Activated CD8-positive, alpha-beta memory T cell treated with anti-CD3 and anti-CD28 coated beads, Interleukin-2, amount 50 U/mL, for 24 hours (primary cell): ENCODE measurements around the gene NAT16.

Experiments used
- DNase-seq: peaks from one replicate; pipeline ENCODE4 v3.0.0-alpha.2; 2020; ENCODE audit errors: extremely low read depth

The NAT16 gene

DNA sequence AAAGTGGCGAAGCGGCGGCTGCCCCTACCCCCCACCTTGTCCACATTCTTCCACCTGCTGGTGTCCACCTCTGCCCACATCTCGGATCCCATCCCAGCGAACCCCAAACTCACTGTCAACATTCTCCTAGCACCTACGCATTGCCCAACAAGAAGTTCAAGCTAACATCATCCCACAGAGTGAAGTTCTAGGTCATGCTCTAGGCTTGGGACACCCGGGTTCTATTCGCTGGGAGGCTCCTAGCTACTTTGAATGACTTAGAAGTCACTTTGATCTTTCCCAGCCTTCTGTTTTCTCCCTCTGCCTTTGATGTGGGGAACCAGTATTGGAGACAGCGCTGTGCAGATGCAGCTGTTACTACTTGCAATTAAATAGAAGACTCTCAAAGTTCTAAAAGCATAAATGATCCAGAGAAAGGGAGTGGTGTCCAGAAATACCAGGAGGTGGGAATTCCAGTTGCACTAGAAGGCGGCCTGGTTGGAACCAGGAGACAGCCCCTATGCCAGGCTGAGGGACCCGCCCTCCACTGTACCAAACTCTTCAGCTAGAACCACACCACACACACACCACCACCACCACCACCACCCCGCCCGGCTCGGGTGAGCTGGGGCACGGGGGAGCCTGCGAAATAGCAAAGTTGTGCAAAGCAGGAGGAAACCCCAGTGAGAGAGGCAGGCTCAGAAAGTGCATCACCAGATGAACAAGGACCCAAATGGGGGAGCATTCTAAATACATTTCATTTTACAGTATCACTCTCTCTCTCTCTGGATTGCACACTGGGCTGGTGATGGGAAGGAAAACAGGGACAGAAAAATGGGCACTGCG is 9.3 kb downstream of the NAT16 start:
- DNase-seq = no peak

DNA sequence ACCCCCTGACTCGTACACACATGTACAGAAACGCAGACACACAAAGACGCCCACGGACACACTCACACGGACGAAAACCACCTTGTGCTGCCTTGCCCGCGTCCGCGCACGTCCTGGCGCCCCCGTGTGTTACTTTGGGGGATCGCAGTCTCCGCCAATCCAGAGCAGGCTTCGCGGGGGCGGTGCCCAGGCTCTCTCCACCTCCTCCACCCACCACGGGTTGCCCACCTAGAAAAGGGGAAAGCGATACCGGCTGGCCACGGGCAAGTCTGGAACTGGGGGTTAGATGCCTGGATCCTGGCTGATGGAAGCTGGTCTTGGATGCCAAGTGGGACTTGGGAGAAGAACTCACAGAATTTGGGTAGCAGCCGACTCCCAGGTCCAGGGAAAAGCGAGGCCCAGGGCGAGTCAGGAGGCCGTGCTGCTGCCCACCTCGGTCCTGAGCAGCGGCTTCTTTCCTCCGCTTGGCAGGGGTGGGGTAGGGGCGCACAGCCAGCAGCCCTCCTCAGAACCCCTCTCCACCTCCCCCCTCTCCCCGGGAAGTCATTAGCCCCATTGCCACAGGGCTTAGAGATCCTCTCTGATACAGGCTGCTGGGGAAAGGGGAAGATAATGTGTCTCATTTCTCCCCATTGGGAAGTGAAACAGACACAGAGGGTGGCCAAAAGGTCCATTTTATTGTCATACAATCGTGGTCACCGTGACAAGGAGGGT is 10.1 kb downstream of the NAT16 start:
- DNase-seq = peak; percentile 49

DNA sequence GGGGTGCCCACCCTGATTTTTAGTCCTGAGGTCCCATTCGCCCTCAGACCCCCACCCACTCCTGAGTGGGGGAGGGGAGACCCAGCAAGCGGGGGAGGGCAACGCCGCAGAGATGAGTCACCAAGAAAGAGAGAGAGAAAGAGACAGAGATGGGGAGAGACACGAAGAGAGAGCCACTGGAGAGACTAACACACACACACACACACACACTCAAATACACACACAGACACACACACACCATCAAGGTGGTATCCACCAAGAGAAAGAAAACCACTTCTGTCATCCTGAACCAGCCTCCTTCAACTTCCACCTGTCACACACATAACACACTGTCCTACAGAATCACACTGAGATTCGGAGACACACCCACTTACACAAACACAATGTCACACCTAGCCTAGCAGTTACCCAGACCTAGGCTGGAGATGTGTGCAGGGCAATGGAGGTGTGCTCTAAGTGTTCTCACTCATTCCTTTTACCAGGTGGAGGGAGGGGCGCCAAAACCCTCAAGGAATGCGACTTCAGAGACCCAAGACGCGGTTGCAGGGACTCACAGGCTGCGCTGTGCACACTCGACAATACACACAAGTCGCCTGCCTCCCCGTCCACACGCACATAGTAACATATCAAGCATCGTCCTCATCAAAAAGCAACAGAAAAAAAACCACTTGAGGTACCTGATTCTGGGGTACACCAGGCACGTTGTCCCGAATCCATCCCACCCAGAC is 10.8 kb downstream of the NAT16 start:
- DNase-seq = no peak

DNA sequence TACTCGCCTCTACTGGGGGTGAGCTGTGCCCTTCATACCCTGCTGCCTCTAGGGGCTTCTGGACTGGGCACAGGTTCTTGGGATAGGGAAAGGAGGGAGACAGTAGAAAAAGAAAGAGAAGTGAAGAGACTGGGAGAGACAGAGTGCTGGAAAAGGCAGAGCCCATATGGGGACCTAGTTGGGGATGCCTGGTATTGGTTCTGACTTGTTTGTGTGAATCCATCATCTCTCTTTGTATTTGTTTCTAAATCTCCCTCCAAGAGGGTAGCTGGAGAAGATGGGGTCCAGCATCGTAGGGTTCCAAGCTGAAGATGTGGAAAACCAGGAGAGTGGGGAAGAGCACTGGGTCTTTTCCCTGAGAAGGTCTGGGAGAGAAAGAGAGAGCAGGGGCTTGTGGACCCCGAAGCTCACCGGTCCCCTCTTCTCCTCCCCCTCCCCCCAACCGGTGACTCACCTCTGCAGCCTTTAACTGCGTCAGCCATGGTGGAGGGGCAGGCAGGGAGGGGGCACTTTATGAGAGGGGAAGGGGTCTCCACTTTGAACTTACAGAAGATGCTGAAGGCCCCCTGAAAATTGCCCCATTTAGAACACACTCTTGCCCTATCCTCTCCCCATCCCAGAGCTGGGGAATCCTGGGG is 11.6 kb downstream of the NAT16 start:
- DNase-seq = no peak

DNA sequence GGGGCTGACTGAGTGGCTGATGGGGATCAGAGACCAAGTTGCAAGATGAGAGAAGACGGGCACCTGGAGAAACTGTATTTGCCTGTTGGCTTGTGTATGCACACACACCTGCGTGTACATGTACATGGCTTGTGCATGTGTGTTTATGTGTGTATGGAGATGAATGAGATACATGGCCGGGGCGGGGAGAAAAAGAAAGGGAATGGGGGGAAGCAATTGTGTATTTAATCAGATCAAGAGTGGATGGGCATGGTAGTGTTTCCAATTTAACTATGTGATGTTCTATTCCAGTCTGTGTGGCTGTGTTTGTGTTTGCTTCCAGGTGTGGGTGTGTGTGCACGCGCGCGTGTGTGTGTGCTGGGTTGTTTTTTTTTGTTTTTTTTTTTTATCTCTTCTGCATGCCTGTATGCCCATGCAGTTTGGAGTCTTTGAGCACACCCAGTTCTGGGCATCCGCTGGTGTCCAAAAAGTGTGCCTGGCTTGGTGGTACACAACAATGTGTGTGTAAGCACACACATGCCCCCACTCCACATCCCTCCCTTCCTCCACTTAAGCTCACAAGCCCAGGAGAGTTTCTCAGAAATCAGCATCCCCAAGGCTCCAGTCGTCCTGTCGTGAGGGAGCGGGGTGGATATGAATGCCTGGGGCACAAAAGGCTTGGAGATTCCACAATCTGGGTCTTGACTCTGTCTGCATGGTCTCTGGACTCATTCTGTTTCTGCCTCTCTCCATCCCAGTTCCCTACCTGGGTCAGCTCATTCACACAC is 12.3 kb downstream of the NAT16 start:
- no peak for DNase-seq

DNA sequence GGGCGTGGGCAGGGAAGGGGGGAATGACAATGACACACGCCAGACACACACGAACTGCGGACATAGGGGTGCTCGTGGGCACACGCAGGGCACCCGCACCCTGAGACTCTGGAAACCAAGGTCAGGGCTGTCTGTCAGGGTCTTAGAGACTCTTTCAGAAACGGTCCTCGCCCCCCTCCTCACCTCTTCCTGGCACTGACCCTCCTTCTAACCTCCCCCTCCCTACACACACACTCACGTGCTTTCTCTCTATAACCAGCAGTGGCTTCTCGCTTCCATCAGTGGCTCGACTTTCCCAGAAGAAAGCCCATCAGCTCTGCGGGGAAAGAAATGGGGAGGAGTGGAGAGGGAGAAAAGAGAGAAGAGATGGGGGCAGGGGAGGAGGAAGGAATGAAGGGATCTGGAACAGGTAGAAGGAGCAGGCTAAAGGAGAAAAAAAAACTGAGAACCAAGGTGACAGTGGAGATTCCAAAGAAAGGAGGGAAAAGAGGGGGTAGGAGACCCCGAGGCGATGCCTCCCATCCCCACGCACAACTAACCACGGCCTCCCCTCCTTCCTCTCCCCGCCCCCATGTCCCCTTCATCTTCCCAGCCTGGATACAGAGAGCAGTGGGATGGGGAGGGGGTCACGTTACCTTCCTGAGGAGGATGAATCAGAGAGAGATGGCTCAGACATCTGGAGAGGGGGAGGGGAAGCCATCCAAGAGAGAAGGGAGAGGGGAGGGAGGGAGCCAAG is 13.0 kb downstream of the NAT16 start:
- no peak for DNase-seq

DNA sequence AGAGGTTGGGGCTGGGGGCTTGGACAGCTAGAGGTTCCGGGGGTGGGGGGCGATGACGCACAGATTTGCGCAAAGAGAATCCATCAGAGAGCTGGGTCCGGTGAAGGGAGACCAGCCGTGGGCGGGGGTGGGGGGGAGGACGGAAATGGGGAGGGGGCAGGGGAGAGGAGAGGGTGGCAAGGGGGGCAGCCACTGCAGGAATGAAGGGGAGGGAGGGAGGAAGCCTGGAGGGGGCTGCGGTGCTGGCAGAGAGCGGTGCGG is 13.5 kb downstream of the NAT16 start:
- no peak for DNase-seq

DNA sequence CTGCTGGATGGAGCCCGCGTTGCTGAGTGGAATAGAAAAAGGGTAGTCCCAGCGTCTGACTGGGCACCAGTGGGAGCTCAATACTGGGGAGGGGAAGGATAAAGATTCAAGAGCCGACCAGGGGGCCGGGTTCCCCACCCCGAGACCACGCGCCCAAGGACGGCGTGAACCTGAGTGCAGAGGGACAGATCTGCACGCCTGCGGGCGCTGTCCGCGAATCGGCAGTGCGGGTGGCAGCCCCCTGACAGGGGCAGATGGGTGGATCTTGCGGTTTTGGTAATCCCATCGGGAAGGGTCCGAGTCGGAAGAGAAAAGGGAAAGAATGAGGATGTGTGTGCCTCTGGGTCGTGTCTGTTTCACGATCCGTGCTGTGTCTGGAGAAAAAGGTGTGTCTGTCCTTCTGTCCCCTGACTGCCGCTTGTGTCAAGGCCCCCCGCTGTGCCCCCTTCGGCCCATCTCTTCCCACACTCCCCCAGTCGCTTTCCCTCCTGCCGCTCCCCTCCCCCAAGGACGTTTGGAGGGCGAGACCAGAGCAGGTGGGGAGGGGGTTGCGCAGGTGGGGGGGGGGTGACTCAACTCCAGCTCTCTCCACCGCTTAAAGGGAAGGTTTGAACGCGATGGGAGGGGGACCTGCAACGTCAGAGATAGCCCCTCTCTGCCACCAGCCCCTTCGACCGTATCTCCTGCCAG is 14.0 kb downstream of the NAT16 start:
- no peak for DNase-seq

DNA sequence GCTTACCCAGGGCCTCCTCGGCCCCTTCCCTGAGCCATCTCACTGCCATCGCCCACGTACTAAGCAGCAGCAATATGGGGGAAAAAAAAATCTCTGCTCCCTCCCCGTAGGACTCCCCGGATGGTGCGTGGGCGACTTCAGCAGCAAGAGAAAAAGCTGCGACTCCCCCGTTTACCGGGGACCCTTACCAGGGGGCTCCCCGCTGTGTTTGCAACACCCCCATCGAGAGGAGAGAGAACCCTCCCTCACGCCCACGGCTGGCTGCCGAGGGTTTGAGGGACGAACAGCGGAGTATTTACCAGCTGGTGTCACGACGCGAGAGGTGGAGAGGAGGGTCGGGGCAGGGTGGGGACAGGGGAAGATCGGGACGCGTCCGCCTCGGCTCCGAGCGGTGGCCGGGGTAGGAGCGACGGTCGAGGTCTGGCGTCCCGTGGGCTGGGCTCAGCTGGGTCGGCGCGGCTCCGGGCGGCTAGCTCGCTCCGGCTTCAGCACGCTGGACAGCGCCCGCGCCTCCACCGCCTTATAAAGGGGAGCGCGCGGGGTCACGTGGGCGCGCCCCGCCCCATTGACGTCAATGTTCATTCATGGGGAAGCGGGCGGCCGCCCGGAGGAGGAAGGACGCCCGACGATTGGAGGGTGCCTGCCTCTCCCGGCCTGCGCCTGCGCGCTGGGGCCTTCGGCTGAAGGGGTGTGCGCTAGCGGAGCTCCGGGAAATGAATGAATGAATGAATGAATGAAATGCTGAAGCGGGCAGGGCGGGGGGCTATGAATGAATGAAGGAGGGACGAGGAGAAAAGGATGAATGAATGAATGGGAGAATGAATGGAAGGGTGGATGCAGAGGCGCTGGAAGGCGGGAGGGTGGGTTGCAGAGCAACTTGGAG is 14.8 kb downstream of the NAT16 start, which contains the start of gene VGF:
VGF (minus strand) TSS at position 495 of the 883 bp plus-strand sequence. CDS start 726 bp downstream, outside the sequence.
- peak; percentile 73 for DNase-seq

DNA sequence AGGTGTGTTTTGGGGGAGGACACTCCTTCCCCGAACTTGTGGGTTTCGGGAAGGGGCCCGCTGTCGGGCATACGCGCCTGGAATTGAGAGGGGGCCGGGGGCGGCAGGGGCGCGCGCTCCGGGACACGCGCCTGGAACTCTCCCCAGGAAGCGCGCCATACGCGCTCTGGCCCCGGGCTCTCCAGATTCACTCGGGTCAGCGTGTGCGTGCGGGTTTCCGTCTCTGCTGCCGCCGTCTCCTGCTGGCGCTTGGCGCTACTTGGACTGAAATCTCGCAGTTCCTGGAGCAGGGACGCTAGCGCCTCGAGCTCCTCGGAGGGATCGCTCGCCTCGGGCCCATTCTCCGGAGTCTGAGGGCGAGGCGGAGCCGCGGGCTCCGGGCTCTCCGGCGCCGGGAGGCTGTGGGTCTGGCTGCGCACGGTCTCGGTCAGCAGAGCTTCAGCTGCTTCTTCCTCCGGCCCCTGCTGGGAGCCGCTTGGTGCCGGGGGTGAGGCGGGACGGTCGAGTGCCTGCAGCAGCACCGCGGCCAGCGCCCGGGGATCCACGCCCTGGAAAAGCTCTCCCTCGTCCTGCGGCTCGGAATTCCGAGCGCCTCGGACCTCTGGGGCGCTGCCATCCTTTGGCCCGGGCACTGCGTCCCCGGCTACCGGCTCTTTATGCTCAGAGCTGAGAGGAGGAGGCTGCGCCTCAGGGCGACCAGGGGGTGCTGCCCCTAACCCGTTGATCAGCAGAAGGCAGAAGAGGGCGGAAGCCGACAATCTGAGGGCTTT is 15.8 kb downstream of the NAT16 start:
- no peak for DNase-seq

DNA sequence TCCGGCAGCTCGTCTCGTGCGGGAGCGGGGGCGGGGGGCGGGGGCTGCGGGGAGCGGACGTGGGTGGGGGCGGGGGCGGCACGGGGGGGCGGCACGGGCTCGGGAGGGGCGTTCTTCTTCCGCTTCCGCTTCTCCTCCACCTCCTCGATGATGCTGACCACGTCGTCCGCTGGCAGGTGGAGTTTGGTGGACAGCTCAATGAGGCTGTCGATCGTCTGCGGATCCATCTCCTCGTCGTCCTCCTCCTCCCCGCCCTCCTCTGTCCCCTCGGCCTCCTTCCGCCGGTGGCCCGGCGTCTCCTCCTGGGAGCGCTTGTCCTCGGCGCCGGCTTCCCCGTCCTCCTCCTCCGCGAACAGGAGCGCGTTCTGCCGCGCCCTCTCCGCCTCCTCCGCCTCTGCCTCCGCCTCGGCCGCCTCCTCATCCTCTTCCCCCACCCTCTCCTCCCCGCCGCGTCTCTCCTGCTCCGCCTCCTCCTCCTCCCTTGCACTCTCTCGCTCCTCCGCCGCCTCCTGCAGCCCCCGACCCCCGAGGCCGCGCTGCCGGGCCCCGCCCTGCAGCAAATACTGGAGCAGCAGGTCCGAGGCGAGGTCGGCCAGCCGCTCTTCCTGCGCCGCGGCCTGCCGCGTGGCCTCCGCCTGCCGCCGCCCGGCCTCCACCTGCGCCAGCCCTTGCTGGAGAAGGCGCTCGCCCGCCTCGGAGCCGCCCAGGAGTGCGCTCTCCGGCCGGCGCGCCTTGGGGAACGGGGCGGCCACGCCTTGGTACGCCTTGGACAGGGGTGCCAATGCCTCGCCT is 16.6 kb downstream of the NAT16 start:
- DNase-seq = no peak

DNA sequence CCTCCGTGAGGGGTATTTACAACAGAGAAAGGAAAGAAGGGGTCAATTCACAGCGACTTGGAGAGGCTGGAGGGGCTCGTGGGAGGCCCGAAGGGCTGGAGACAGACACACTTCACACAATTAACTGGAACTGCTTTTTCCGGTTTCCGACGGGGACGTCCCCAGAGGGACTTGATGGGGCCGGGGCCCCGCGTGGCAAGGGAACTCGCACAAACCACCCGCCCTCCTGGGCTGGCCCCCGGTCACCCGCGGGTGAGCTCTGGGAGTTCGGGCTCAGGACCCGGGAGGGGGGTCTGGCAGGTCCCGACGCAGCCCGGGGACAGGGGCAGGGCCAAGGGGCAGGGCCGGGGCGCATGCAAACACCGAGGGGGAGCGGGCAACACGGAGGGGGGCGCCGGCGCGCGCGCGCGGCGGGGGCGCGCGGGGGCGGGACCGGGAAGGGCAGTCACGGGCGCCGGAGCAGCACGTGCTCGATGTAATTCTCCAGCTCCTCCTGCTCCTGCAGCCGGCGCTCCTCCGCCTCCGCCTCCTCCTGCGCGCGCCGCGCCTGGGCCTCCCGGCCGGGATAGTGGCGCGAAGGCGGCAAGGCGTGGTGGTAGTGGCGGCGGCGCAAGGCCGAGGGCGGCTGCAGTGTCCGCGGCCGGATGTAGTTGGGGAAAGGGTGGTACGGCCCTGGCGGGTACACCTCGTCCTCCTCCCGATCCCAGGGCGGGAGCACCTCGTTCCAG is 17.4 kb downstream of the NAT16 start:
- no peak for DNase-seq

DNA sequence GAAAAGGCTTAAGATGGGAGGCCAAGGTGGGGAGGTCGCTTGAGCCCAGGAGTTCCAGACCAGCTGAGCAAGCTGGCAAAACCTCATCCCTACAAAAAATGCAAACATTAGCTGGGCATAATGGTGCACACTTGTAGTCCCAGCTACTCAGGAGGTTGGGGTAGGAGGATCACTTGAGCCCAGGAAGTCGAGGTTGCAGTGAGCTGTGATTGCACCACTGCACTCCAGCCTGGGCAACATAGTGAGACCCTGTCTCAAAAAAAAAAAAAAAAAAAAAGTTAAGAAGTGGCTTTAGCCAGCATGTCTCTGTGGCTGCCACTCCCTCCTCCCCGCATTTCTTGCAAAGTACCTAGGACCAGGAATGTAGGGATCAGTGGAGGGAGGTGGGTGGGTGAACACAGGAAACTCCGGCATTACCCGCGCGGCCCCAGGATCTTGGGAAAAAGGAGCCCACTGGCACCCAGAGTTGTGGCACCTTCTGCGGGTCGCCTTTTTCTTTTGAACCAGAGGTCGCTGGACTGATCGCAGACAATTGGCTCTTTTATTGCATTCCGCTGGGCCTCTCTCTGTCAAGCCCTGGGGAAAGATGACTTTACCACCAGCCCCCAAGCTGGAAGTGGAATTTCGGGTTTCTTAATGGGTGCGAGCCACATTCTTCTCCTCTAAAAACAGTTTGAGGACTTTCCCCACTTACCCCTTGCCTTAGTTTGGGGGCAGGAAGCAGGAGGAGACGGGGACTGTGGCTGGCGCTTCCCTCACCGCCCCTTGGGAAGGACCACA is 18.2 kb downstream of the NAT16 start:
- DNase-seq = no peak

DNA sequence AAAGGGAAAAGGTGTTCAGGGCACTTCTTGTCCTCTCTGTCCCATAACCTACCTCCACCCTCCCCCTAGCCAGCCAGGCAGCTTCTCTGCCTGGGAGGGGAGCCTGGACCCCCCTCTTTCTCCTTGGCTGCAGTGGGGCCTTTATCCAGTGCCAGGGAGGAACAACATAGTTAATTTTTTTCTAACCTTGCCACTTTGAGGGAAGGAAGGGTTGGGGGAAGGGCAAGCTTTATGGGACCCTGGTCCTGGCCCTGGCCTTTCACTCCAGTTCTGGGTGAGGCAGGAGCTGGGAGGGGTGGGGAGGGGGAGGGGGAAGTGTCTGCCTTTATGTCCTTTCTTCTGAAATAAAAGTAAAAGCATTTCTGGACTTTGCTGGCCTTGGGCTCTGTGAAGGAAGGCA is 19.2 kb downstream of the NAT16 start:
- no peak for DNase-seq

DNA sequence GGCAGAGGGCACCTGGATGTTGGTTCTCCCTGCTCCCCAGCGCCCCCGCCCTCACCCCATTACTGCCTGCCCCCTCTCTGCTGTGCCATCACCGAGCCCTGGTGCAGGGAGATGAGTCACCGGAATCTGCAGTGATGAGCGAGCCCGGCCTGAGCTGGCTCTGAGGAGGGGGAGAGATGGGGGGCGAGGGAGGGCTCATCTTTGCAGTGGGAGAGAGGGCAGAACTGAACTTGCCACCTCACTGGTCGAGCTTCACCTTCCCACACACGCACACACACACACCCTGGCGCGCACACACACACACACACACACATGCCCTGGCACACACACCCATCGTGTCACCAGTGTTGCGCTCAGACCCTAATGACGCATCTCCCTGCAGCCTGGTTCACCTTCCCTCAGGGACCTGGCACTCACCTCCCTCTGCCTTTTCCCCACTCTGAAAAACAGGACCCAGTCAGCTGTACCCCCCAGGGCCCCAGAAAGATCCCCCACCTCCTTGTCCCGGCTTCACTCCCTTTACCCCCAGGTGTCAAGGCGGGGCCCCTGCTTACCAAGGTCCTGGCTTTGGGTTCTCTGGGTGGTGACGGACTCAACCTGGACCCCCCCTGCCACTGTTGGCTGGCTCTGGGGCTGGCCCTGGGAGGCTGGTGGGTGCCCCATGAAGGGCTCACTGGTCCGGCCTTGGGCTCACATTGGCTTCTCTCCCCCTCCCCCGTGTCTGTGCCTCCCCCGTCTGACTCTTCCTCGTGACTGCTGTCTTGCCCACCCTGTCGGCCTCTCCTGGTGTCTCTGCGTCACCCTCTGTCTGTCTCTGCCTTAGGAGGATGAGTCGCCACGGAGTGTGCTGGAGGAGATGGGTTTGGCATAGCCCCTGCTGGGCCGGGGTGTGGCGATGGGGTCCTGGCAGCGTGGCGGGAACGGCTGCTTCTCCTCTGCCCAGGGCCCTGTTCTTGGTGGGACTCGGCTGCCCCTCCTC is 20.1 kb downstream of the NAT16 start:
- no peak for DNase-seq
